ENCODE results near the gene SRI. TPM values are rescaled to one million over a fixed set of nuclear protein-coding genes. Genes with fewer than 3 reads are reported as not detected.

Gene SRI
- total RNA-seq, 4 donors from 2014 or later = 44.5 to 76.6 (median 62.6) TPM

GRCh38 chr7:88202799-88203198, 17.0 kb downstream of the SRI start:
- 78 to 89% methylated on average over 3 of the region's 3 CpGs for WGBS, 2 donors
- intact Hi-C loops (cut with DNase I) = no loop called here
- H3K36me3 ChIP-seq = peaks cover 6 to 65% (median 29%) of the 10 kb centered on the region in 3 donors
- H3K4me3 ChIP-seq = no peak overlapping the region
- H3K4me1 ChIP-seq = no peaks in the 10 kb centered on the region
- no peak overlapping the region for H3K27ac ChIP-seq
- H3K9me3 ChIP-seq = no peaks in the 10 kb centered on the region
- DNase-seq = no peak
- TF ChIP-seq, protein P1, sequence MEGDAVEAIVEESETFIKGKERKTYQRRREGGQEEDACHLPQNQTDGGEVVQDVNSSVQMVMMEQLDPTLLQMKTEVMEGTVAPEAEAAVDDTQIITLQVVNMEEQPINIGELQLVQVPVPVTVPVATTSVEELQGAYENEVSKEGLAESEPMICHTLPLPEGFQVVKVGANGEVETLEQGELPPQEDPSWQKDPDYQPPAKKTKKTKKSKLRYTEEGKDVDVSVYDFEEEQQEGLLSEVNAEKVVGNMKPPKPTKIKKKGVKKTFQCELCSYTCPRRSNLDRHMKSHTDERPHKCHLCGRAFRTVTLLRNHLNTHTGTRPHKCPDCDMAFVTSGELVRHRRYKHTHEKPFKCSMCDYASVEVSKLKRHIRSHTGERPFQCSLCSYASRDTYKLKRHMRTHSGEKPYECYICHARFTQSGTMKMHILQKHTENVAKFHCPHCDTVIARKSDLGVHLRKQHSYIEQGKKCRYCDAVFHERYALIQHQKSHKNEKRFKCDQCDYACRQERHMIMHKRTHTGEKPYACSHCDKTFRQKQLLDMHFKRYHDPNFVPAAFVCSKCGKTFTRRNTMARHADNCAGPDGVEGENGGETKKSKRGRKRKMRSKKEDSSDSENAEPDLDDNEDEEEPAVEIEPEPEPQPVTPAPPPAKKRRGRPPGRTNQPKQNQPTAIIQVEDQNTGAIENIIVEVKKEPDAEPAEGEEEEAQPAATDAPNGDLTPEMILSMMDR (IDR thresholded peaks at IDR 0.05) = no peak
- no peak for TF ChIP-seq POLR2A (IDR thresholded peaks at IDR 0.05)
- H3K27me3 ChIP-seq = no peaks in the 10 kb centered on the region

GRCh38 chr7:88202278-88202677, 17.6 kb downstream of the SRI start:
- Histone ChIP-seq H3K9me3 (no peaks in the 10 kb centered on the region), H3K36me3 (peaks cover 6 to 60% (median 24%) of the 10 kb centered on the region in 3 donors), H3K27me3 (no peaks in the 10 kb centered on the region), H3K4me3 (no peak overlapping the region), H3K27ac (no peak overlapping the region), H3K4me1 (no peaks in the 10 kb centered on the region)
- TF ChIP-seq POLR2A (IDR thresholded peaks at IDR 0.05) = no peak
- TF ChIP-seq, protein P1 (IDR thresholded peaks at IDR 0.05) = no peak
- DNase-seq = no peak
- WGBS, 2 donors = 80 to 84% methylated on average over 5 of the region's 5 CpGs
- intact Hi-C loops (cut with DNase I) = no loop called here

DNA sequence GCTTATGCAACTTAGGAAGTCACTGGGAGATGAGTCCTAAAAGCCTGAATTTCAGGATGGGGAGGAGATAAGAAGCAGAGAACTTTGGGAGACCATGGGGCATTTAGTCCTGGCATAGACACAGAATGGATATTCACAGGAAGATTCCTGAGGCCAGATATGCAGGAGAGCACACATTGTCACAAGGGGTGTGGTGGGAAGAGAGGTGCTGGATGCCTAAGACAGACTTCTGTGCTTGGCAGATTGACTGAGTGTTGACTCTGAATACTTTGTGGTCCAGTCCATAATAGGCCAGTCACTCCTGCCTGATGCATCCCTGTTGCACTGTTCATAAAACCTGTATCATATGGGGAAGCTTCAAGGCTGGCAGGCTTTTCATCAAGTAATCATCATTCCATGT, 18.5 kb downstream of the SRI start:
- intact Hi-C loops (cut with DNase I) = no loop called here
- no peaks in the 10 kb centered on the region for H3K4me1 ChIP-seq
- no peak for TF ChIP-seq POLR2A (IDR thresholded peaks at IDR 0.05)
- TF ChIP-seq, protein P1 (IDR thresholded peaks at IDR 0.05) = no peak
- no peaks in the 10 kb centered on the region for H3K27me3 ChIP-seq
- peaks cover 6 to 50% (median 17%) of the 10 kb centered on the region in 3 donors for H3K36me3 ChIP-seq
- no peak overlapping the region for H3K27ac ChIP-seq
- H3K9me3 ChIP-seq = no peaks in the 10 kb centered on the region
- H3K4me3 ChIP-seq = no peak overlapping the region
- DNase-seq = no peak

GRCh38 chr7:88200789-88201188, 19.0 kb downstream of the SRI start:
- no peaks in the 10 kb centered on the region for H3K9me3 ChIP-seq
- no peak overlapping the region for H3K27ac ChIP-seq
- DNase-seq = no peak
- 83 to 91% methylated on average over 4 of the region's 4 CpGs for WGBS, 2 donors
- no peaks in the 10 kb centered on the region for H3K27me3 ChIP-seq
- peaks cover 6 to 45% (median 17%) of the 10 kb centered on the region in 3 donors for H3K36me3 ChIP-seq
- H3K4me3 ChIP-seq = no peak overlapping the region
- intact Hi-C loops (cut with DNase I) = no loop called here
- H3K4me1 ChIP-seq = no peaks in the 10 kb centered on the region
- no peak for TF ChIP-seq POLR2A (IDR thresholded peaks at IDR 0.05)
- TF ChIP-seq, protein P1 (IDR thresholded peaks at IDR 0.05) = no peak

DNA sequence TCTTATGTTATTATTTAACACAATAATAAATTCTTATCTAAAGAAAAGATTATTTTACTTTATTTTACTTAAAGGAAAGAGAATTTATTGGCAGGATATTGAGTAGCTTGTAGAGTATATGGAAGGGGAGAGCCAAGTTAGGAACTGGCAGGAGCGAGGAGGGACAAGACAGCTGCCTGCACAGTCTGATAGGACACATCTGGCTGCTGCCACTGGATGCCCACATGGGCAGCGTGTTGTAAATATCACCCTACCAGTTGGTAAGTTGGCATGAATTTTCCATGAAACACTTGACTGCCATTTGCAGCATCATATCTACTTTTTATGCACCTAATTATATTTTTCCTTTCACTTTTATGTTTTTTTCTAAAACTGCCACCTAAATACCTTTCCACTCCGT, 19.6 kb downstream of the SRI start:
- Histone ChIP-seq H3K4me3 (no peak overlapping the region), H3K9me3 (no peaks in the 10 kb centered on the region), H3K4me1 (no peaks in the 10 kb centered on the region), H3K27ac (no peak overlapping the region), H3K36me3 (peaks cover 6 to 40% (median 12%) of the 10 kb centered on the region in 3 donors), H3K27me3 (no peaks in the 10 kb centered on the region)
- TF ChIP-seq, protein P1 (IDR thresholded peaks at IDR 0.05) = no peak
- no peak for TF ChIP-seq POLR2A (IDR thresholded peaks at IDR 0.05)
- WGBS, 2 donors = 76 to 89% methylated on average over 3 of the region's 3 CpGs
- no peak for DNase-seq
- intact Hi-C loops (cut with DNase I) = no loop called here

All from esophagus squamous epithelium (tissue), 5 donors.